GM18517 (cell line): ENCODE data around the gene DMTF1.
A peak's percentile ranks its signal among the peaks of the same experiment; 100 is the strongest.
"Not testable (repeated sequence)": the region's sequence is repeated elsewhere in the genome, so short reads cannot be mapped to it uniquely, and the experiment has no call there.

Source experiments
- ATAC-seq: cut with Tn5 transposase; IDR thresholded peaks from one replicate; pipeline ENCODE4 v1.9.1; 2021; ENCODE audit warnings: mild to moderate bottlenecking, moderate library complexity; ENCODE audit not compliant: unreplicated experiment

DMTF1 gene

GRCh38 chr7:87192784-87193487, 40.7 kb downstream of the DMTF1 start:
- no peak for ATAC-seq

- ATAC-seq: no peak
Observed at GRCh38 chr7:87193912-87194311, 41.7 kb downstream of the DMTF1 start.

GRCh38 chr7:87199241-87199640, 47.0 kb downstream of the DMTF1 start:
- ATAC-seq: no peak

GRCh38 chr7:87199700-87200450, 47.6 kb downstream of the DMTF1 start:
- ATAC-seq: no peak

GRCh38 chr7:87202208-87202607, 50.0 kb downstream of the DMTF1 start:
- no peak for ATAC-seq

- no peak for ATAC-seq
Observed at GRCh38 chr7:87202705-87203104, 50.5 kb downstream of the DMTF1 start.

- not testable (repeated sequence) for ATAC-seq
Observed at GRCh38 chr7:87203929-87204328, 51.7 kb downstream of the DMTF1 start.

GRCh38 chr7:87204933-87205332, 52.7 kb downstream of the DMTF1 start:
- no peak for ATAC-seq

- not testable (repeated sequence) for ATAC-seq
Observed at GRCh38 chr7:87205701-87206100, 53.4 kb downstream of the DMTF1 start.

GRCh38 chr7:87206361-87206760, 54.1 kb downstream of the DMTF1 start:
- ATAC-seq: no peak

GRCh38 chr7:87209295-87209924, 57.2 kb downstream of the DMTF1 start:
- no peak for ATAC-seq

GRCh38 chr7:87210506-87210905, 58.3 kb downstream of the DMTF1 start:
- ATAC-seq: no peak

GRCh38 chr7:87212498-87212897, 60.2 kb downstream of the DMTF1 start:
- no peak for ATAC-seq

- no peak for ATAC-seq
Observed at GRCh38 chr7:87213252-87213651, 61.0 kb downstream of the DMTF1 start.

GRCh38 chr7:87213811-87214210, 61.6 kb downstream of the DMTF1 start:
- ATAC-seq: no peak

- ATAC-seq: no peak
Observed at GRCh38 chr7:87215046-87215445, 62.8 kb downstream of the DMTF1 start.

GRCh38 chr7:87216701-87217508, 64.7 kb downstream of the DMTF1 start:
- ATAC-seq: peak; percentile 69

- no peak for ATAC-seq
Observed at GRCh38 chr7:87217983-87218653, 65.9 kb downstream of the DMTF1 start.

- peak; percentile 0 for ATAC-seq
Observed at GRCh38 chr7:87218796-87219544, 66.7 kb downstream of the DMTF1 start.

GRCh38 chr7:87219545-87220025, 67.3 kb downstream of the DMTF1 start, which contains the start of gene TMEM243:
Gene TMEM243 (minus strand): TSS chr7:87219732. CDS start chr7:87219503, 229 bp downstream.
- peak; percentile 49 for ATAC-seq
